ENCODE measurements around the gene LILRB5.

- no peak for TF ChIP-seq CTCF (IDR thresholded peaks at IDR 0.05)
- TF ChIP-seq POLR2A (IDR thresholded peaks at IDR 0.05) = no peak
Measured at GRCh38 chr19:54257116-54257480, at the start of gene LILRB5.
